GM18951 (cell line): ENCODE results near the gene KRT6C.

Source experiments
- POLR2A ChIP-seq: IDR thresholded peaks from 4 replicates; pipeline ENCODE4 v1.6.1; 2011; ENCODE audit warnings: mild to moderate bottlenecking; ENCODE audit not compliant: insufficient read length, insufficient read depth; ENCODE audit errors: extremely low read depth
- in situ Hi-C: fragments of 300-500 bp; cut with MboI; formaldehyde crosslinking; loops from one replicate; pipeline ENCODE4 v1.12.0; 2022; ENCODE audit warnings: low sequenced_read_pairs, mixed read lengths, inconsistent platforms; ENCODE audit not compliant: unreplicated experiment

KRT6C gene

DNA sequence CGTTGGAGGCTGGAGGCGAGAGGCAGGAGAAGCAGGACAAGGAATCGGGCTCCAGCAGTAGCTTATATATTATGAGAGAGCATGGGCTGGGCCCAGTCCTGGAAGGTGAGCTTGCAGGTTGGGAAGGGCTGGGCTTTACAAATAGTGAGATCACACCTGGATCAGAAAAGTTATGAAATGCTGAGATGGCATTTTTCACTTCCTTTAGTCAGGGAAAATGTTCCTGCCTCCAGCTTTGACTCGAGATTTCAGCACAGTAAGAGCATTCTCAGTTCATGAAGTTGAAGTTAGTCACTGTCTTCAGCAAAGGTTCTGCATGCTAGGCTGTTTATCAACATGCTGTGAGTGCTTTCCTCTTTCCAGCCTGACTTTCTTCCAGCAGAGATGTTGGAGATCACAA, at the start of gene KRT6C:
Gene KRT6C, minus strand, starts transcription at position 38 of the 400 bp plus-strand sequence. CDS start 68 bp downstream, outside the sequence.
- in situ Hi-C loops, result no loop called here
- no peak for TF ChIP-seq POLR2A

DNA sequence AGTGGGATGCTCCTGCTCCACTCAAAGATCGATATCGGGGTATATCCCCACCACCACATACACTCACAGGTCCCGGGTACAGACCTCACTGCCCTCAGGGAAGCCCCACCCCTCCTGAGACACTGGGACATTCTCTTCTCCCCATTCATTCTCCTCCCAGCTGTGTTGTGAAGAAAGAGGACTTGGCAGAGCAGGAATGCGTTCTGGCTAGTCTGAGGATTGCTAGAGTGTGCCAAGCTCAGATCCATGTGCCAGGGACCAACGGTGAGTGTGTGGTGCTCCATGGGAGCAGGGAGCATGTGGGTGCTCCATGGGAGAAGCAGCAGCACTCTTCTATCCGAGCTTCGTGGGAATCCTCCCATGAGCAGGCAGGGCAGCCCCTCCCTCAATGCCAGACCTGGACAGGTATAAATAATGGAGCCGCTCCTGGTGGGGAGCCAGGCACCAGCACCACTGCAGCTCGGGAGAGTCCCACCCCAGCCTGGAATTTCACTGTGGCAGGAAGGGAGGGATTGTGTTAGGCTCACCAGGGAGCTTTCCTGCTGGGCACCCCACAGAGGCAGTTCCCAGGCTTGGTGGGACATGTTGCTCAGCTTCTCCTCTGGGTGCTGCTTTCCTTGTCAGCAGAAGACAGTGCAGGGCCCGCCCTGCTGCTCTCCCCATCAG, 48.9 kb upstream of the KRT6C start:
- in situ Hi-C loops, result no loop called here
- no peak for TF ChIP-seq POLR2A

DNA sequence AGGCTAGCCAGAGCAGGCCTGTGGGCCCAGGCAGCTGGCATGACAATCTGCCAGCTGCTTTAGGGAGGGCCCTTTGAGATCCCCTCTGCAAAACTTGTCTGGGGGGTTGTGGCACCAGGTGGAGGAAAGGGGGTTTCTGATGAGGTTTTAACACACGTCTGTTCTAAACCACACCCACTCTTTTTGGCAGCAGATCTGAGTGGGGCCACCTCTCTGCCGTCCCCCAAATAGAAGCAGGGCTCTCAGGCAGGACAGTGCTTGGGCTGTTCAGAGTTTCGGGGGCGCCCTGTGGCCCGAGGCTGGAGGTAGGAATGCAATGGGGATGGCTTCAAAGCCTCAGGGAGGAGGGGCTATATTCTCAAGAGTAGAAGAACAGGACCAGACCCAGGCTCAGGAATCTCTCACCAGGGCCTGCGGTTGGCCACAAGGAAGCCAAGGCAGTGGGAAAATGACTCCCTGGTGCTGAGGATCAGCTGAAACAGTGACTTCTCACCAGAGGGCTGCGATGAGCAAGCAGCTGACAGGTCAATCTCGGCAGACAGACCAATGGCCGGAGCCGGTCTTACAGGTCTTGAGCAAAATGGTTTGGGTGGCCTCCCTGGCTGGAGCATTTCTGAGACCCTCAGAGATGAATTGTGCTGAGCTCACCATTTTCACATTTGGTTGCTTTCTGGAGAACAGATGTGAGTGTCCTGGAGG, 48.1 kb upstream of the KRT6C start:
- in situ Hi-C loops, result no loop called here
- no peak for TF ChIP-seq POLR2A

DNA sequence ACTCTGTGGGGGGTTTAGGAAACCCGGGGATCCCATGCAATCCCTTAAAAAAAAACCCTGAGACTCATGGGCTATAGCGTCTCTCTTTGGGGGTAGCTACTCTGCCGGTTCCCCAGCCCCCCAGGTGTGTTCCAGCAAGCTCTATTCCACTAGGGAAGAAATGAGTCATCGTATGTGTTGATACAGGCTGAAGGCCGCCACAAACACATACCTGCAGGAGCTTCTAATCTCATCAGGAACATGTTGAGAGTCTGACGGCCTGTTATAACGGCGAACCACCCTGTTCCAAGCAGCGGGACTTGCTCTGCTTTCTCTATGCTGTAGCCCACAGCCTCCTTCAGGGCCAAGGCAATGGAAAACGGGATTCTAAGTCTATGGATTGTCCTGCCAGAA, 47.6 kb upstream of the KRT6C start:
- in situ Hi-C loops, result no loop called here
- TF ChIP-seq POLR2A, result no peak

DNA sequence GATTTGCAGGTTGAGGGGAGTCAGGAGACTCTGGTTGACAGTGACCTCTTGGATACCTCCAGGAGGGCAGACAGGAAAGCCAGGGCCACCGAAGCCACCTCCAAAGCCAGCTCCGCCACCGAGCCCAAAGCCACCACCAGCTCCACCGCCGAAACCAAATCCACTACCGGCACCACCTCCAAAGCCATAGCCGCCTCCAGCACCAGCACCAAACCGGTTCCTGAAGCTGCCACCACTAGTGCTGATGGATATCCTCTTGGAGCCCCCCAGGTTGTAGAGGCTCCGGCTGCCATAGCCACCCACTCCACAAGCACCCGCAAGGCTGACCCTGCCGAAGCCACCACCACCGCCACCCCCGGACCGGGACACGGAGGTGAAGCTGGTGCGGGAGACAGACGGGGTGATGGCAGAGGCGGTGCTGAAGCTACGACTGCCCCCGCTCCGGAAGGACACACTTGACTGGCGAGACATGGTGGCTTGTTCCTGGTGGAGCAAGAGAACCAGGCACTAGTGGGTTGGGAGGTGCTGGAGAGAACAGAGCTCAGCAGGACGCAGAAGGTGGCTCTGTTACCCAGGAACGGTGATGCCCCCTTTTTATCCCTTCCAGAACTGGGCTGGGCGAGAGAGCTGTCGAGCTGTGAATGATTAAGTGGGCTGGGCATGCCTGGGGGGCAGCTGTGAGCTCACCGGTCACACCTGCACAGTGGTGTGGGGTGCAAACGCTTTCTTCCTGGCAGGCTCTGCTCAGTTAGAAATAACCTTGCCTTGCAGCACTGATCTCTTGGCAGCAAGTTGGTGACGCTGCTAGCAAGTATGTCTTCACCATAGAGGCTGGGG, 46.4 kb upstream of the KRT6C start, which contains the start of gene KRT5:
Gene KRT5, minus strand, starts transcription at position 569 of the 837 bp plus-strand sequence. Its CDS starts 98 bp downstream, at position 471.
- in situ Hi-C loops, result no loop called here
- no peak for TF ChIP-seq POLR2A

DNA sequence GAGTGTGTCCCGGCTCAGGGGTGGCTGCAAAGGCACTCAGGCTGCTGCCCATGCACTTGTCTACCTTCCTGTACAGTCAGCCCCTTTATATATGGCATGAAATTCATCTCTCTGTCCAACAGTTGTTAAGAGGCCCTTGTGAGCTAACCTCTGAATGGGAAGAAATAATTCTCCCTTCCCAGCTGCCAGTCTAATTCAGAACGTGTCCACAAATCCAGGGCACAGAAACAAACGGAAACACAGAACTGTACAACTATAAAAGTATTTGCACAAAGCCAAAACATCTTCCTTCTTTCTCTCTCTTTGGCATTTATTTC, 45.7 kb upstream of the KRT6C start:
- TF ChIP-seq POLR2A, result no peak
- in situ Hi-C loops, result no loop called here

DNA sequence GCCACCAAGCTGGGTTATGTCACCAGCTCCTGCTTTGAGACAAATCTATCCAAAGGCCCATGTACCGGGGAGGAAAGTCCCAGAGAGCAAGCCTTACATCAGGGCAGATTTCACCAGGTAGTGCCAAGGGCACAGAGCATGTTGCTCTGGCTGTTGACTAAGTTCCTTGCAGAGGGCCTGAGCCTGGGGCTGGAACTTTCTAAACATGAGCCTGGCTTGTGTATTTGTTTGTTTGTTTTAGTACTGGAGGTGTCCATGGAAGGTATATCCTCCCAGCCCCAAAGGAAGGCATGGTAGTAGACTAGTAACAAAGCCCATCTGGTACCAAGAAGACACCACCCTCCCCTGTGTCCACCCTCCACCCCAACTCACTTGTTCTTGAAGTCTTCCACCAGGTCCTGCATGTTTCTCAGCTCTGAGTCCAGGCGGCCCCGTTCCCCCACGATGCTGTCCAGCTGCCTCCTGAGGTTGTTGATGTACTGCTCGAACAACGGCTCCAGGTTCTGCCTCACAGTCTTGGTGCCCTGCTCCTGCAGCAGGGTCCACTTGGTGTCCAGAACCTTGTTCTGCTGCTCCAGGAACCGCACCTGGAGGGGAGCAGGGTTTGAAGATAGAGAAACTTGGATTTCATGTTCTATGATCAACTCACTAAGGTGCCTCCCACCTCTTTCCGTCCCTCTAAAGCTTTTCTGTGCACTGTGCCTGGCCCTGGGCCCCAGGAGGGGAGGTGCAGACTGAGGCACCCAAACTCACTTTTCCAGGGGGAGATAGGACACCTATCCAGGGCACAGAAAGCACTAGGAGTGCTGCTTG, 45.2 kb upstream of the KRT6C start:
- no peak for TF ChIP-seq POLR2A
- in situ Hi-C loops, result no loop called here

DNA sequence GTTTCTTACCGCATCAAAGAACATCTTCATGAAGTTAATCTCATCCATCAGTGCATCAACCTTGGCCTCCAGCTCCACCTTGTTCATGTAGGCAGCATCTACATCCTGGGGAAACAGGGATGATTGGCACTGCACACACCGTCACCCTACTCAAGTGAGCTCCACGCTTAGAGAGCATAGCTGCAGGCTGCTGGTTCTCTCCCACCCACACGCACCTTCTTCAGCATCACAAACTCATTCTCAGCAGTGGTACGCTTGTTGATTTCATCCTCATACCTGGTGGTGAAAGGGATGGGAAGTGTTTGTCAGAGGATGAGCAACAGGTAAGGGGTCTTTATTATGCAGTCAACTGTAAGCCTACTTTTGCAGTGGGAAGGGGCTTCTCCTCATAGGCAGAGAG, 44.3 kb upstream of the KRT6C start:
- in situ Hi-C loops, result no loop called here
- TF ChIP-seq POLR2A, result no peak

DNA sequence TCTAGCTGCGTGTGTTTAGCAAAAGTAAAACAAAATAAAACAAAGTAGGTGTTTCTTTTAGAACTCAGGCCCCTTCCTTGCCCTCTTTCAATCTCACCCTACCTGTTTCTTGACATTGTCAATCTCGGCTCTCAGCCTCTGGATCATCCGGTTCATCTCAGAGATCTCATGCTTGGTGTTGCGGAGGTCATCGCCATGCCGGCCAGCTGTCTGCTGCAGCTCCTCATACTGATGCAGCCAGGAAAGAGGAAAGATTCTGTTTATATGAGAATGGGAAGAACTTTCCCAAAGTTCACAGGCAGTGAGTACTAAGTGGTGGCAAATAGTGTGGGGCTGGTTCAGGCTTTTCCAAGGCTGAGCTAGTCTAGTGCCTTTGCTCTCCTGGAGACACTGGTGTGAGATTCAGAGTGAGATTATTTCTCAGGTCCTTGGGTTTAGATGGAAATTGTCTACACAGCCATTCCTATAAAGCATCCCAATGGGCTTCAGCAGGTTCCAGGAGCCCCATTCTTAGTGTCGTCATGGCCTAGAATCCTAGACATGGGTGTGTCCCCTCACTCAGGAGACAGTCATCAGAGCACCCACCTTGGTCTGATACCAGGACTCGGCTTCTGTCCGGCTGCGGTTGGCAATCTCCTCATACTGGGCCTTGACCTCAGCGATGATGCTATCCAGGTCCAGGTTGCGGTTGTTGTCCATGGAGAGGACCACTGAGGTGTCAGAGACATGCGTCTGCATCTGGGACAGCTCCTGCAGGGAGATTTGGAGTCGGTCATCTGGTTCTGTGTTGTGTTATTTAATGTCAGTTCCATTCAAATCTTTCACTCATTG, 43.6 kb upstream of the KRT6C start:
- TF ChIP-seq POLR2A, result no peak

DNA sequence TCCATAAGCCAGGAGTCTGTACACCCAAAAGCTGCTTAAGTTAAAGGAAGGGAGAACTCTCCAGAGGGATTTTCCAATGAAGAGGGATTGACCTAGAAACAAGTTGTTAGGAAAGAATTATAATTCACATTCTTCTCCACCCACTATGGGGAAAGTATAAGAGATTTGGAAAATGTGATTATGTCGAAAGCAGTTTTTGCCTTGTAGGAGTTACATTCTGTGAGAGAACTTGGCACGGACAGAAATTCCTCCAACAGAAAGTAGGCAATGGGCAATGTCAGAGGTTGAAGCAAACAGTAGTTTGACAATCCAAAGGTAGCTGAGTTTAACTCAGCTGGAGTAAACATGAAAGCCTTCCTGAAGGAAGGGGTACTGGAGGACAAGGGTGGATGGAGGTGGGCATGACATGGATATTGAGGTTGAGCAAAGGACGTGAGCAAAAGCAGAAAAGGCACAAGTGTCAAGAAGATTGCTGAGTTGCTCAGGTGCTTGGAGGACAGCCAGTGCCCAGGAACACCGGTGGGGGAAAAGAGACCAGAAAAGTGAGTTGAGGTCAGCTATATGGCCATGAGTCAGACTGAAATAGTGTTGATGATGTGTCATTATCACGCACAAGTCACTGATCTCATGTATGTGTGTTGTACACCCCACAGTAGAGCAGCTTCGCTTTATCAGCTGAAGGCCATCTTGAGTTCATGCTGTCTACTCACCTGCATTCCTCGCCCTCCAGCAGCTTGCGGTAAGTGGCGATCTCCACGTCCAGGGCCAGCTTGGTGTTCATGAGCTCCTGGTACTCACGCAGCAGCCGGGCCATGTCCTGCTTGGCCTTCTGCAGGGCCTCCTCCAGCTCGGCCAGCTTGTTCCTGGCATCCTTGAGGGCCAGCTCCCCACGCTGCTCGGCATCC, 42.6 kb upstream of the KRT6C start:
- in situ Hi-C loops, result no loop called here
- TF ChIP-seq POLR2A, result no peak

More for the DNA sequence above, 43.6 kb upstream of the KRT6C start:
- in situ Hi-C loops, result no loop called here

DNA sequence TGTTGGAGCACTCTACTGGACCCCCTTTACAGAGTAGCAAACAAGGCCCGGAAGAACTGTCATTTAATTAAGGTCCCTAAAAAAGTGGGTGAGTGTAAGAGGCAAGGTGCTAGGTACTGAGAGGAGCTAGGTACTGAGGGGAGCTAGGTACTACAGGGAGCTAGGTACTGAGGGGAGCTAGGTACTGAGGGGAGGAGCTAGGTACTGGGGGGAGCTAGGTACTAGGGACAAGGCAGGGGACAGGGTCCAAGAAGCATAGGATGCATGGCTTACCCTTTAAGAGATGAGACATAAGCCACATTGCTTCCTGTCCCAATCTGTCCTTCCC, 41.7 kb upstream of the KRT6C start:
- TF ChIP-seq POLR2A, result no peak
- in situ Hi-C loops, result no loop called here
